Measurements from ENCODE around the gene FBH1. TPM values are rescaled to one million over a fixed set of nuclear protein-coding genes. Genes with fewer than 3 reads are reported as not detected.

FBH1 gene
- polyA plus RNA-seq, 1 experiment = 65.2 TPM

GRCh38 chr10:5929442-5929841 lies 39.4 kb downstream of the FBH1 start:
- no peaks in the 10 kb centered on the region for H3K9me3 ChIP-seq (ENCODE audit: control insufficient read depth, insufficient read depth, low read length)
- no peak for DNase-seq (ENCODE audit: low read depth, low spot score)
- H3K4me3 ChIP-seq (ENCODE audit: low read depth, low read length) = no peak overlapping the region
- H3K27ac ChIP-seq (ENCODE audit: low read depth, low read length) = no peak overlapping the region
- ChIA-PET CTCF (no interaction called here), POLR2A (interaction anchor here (0.6 kb wide), 1 partner anchor 42 kb away, joined by 6 read pairs; no protein-coding TSS in a partner anchor)
- H3K27me3 ChIP-seq (ENCODE audit: control insufficient read depth, insufficient read depth, low read length) = no peaks in the 10 kb centered on the region
- TF ChIP-seq CTCF (IDR thresholded peaks at IDR 0.05; ENCODE audit: low read depth, low read length) = no peak

GRCh38 chr10:5930272-5930671 lies 40.2 kb downstream of the FBH1 start:
- no peak overlapping the region for H3K4me3 ChIP-seq (ENCODE audit: low read depth, low read length)
- no peak for TF ChIP-seq CTCF (IDR thresholded peaks at IDR 0.05; ENCODE audit: low read depth, low read length)

GRCh38 chr10:5932345-5932744 lies 42.3 kb downstream of the FBH1 start:
- TF ChIP-seq CTCF (IDR thresholded peaks at IDR 0.05; ENCODE audit: low read depth, low read length) = no peak
- POLR2A ChIA-PET = no interaction called here
- Histone ChIP-seq H3K4me3 (ENCODE audit: low read depth, low read length) (no peak overlapping the region), H3K27me3 (ENCODE audit: control insufficient read depth, insufficient read depth, low read length) (no peaks in the 10 kb centered on the region), H3K27ac (ENCODE audit: low read depth, low read length) (no peak overlapping the region), H3K9me3 (ENCODE audit: control insufficient read depth, insufficient read depth, low read length) (no peaks in the 10 kb centered on the region)
- DNase-seq (ENCODE audit: low read depth, low spot score) = no peak
- CTCF ChIA-PET = no interaction called here

More at GRCh38 chr10:5930272-5930671, 40.2 kb downstream of the FBH1 start:
- no peak for DNase-seq (ENCODE audit: low read depth, low spot score)
- H3K9me3 ChIP-seq (ENCODE audit: control insufficient read depth, insufficient read depth, low read length) = no peaks in the 10 kb centered on the region
- ChIA-PET CTCF (no interaction called here), POLR2A (no interaction called here)
- no peak overlapping the region for H3K27ac ChIP-seq (ENCODE audit: low read depth, low read length)
- H3K27me3 ChIP-seq (ENCODE audit: control insufficient read depth, insufficient read depth, low read length) = no peaks in the 10 kb centered on the region

GRCh38 chr10:5933909-5934546 lies 44.0 kb downstream of the FBH1 start:
- no peak for DNase-seq (ENCODE audit: low read depth, low spot score)
- CTCF ChIA-PET = no interaction called here
- Histone ChIP-seq H3K27ac (ENCODE audit: low read depth, low read length) (no peak overlapping the region), H3K27me3 (ENCODE audit: control insufficient read depth, insufficient read depth, low read length) (no peaks in the 10 kb centered on the region), H3K4me3 (ENCODE audit: low read depth, low read length) (no peak overlapping the region), H3K9me3 (ENCODE audit: control insufficient read depth, insufficient read depth, low read length) (no peaks in the 10 kb centered on the region)
- TF ChIP-seq CTCF (IDR thresholded peaks at IDR 0.05; ENCODE audit: low read depth, low read length) = no peak
- POLR2A ChIA-PET = no interaction called here

GRCh38 chr10:5935628-5936027 lies 45.6 kb downstream of the FBH1 start:
- CTCF ChIA-PET = no interaction called here
- Histone ChIP-seq H3K4me3 (ENCODE audit: low read depth, low read length) (no peak overlapping the region), H3K9me3 (ENCODE audit: control insufficient read depth, insufficient read depth, low read length) (no peaks in the 10 kb centered on the region), H3K27me3 (ENCODE audit: control insufficient read depth, insufficient read depth, low read length) (no peaks in the 10 kb centered on the region), H3K27ac (ENCODE audit: low read depth, low read length) (no peak overlapping the region)
- POLR2A ChIA-PET = no interaction called here
- no peak for TF ChIP-seq CTCF (IDR thresholded peaks at IDR 0.05; ENCODE audit: low read depth, low read length)
- DNase-seq (ENCODE audit: low read depth, low spot score) = no peak
